GM12864 (cell line): ENCODE results near the gene ARV1.
"Not testable (repeated sequence)": the region's sequence is repeated elsewhere in the genome, so short reads cannot be mapped to it uniquely, and the experiment has no call there.

Experiments
- DNase-seq: peaks from one replicate; pipeline ENCODE4 v3.0.0-alpha.2; 2011; ENCODE audit warnings: low read depth
- H3K4me3 ChIP-seq: 2 replicates; pipeline ENCODE4 v1.5.1; 2011; ENCODE audit warnings: mild to moderate bottlenecking, low read depth, low read length, control low read depth
- TF ChIP-seq, protein P1 (sequence below): IDR thresholded peaks from 2 replicates; pipeline ENCODE4 v1.5.1; 2011; ENCODE audit warnings: low read depth, mild to moderate bottlenecking, moderate library complexity, low read length, control low read depth, inconsistent platforms; ENCODE audit errors: missing control alignments

The ARV1 gene

DNA sequence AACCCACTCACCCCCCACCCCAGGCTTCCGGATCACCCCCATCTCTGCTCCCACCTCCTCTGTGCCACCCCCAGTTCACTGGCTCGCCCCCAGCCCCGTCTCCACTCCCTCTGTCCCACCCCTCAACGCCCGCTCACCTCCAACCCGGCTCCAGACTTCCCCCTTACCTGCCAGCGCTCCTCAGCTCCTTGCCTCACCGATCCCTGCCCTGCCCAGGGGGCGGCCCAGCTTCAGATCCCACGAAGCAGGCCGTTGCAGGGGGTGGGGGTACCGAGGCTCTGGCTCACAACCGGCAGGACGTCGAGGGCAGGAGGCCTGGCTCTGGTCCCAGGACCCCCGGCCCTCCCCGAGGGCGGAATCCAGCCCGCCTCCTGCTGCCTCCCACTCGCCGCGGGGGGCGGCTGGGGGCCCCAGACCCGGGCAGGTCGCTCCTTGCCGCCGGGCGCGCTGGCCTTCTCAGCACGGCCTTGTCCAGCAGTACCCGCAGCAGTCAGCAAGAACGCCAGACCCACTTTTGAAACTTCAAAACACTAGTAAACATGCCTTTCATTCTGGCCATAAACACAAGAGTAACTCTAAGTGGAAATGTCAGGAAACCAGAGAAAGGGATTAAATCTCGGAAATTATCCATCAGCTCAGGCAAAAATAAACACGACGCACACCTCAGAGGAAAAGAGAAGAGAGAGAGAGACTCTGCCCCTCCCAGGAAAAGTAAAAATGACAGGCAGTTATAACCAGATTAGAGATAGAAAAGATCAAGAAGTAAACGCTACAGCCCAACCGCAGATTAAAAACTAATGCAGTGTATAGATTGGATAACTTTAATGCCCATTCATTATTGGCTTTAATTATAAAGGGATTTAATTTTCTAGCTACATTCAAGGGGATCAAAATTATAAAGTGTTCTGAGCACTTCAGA, 62.2 kb downstream of the ARV1 start:
- TF ChIP-seq, protein P1, sequence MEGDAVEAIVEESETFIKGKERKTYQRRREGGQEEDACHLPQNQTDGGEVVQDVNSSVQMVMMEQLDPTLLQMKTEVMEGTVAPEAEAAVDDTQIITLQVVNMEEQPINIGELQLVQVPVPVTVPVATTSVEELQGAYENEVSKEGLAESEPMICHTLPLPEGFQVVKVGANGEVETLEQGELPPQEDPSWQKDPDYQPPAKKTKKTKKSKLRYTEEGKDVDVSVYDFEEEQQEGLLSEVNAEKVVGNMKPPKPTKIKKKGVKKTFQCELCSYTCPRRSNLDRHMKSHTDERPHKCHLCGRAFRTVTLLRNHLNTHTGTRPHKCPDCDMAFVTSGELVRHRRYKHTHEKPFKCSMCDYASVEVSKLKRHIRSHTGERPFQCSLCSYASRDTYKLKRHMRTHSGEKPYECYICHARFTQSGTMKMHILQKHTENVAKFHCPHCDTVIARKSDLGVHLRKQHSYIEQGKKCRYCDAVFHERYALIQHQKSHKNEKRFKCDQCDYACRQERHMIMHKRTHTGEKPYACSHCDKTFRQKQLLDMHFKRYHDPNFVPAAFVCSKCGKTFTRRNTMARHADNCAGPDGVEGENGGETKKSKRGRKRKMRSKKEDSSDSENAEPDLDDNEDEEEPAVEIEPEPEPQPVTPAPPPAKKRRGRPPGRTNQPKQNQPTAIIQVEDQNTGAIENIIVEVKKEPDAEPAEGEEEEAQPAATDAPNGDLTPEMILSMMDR, result no peak
- H3K4me3 ChIP-seq, result no peak overlapping the region
- no peak for DNase-seq

DNA sequence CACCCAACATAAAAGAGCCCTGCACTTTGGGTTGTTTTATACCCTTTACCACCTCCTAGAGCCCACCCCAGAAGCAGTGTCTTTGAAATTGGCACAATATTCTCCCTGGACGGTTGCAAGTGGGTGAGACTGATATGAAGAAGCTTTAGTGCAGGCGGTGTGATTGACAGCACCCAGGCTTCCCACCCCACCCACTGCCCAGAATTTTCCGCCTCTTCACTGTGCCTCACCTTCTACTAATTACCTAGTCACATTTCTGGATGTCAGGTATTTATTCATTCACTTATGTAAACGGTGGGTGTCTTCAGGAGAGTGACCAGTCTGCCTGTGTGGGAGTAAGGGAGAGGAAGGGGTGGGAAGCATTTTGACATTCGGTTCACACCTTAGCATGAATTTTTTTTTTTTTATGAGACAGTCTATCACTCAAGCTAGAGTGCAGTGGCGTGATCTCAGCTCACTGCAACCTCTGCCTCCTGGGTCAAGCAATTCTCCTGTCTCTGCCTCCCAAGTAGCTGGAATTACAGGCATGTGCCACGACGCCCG, 62.9 kb downstream of the ARV1 start:
- no peak overlapping the region for H3K4me3 ChIP-seq
- TF ChIP-seq, protein P1, result no peak
- DNase-seq, result no peak

DNA sequence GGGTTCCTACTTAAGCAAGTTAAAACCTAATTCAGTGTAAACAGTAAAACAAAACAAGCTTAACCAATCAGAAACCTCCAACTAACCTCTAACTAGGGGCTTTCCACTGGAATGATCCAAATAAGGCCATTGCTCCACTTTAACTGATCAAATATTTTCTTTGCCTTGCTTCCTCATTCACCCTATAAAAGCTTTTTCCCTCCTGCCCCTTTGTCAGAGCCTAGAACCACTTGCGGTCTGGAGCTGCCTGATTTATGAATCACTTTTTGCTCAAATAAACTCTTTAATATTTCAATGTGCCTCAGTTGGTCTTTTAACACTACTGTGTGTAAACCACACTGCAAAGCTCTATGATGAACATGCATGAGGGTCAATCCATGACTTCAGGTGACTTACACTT, 65.7 kb downstream of the ARV1 start:
- TF ChIP-seq, protein P1, result no peak
- no peak overlapping the region for H3K4me3 ChIP-seq
- no peak for DNase-seq

DNA sequence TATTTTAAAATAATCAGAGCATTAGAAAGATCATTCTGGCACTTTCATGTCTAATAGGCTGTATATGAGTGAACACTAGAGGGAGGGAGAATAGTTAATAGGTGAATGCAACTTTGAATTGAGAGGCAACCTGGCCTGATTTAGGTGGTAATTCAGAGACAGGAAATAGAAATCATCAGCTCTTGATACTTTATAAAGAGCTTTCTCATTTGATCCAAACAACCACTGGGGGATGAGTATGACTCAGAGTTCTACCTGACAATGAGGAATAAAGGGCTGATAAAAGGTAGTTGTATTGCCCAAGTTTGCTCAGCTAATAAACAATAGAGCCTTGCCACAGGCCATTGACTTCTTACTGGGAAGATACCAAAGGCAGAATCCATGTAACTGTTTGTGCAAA, 66.4 kb downstream of the ARV1 start:
- no peak for DNase-seq
- TF ChIP-seq, protein P1, result no peak
- no peak overlapping the region for H3K4me3 ChIP-seq

DNA sequence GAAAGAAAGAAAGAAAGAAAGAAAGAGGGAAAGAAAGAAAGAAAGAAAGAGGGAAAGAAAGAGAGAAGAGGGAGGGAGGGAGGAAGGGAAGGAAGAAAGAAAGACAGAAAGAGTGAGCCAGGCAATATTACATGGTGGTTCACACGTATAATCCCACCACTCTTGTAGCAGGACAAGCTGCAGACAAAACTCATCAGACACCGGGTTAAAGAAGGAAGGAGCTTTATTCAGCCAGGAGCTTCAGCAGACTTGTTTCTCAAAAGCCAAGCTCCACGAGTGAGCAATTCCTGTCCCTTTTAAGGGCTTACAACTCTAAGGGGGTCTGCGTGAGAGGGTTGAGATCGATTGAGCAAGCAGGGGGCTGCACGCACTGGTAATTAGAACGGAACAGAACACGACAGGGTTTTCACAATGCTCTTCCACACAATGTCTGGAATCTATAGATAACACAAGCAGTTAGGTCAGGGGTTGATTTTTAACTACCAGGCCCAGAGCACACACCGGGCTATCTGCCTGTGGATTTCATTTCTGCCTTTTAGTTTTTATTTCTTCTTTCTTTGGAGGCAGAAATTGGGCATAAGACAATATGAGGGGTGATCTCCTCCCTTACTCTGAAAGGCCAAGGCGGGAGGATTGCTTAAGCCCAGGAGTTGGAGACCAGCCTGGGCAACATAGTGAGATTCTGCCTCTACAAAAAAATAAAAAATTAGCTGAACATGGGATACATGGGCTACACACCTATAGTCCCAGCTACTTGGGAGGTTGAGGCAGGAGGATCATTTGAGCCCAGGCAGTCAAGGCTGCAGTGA, 67.2 kb downstream of the ARV1 start:
- DNase-seq, H3K4me3 ChIP-seq: not testable (repeated sequence)

DNA sequence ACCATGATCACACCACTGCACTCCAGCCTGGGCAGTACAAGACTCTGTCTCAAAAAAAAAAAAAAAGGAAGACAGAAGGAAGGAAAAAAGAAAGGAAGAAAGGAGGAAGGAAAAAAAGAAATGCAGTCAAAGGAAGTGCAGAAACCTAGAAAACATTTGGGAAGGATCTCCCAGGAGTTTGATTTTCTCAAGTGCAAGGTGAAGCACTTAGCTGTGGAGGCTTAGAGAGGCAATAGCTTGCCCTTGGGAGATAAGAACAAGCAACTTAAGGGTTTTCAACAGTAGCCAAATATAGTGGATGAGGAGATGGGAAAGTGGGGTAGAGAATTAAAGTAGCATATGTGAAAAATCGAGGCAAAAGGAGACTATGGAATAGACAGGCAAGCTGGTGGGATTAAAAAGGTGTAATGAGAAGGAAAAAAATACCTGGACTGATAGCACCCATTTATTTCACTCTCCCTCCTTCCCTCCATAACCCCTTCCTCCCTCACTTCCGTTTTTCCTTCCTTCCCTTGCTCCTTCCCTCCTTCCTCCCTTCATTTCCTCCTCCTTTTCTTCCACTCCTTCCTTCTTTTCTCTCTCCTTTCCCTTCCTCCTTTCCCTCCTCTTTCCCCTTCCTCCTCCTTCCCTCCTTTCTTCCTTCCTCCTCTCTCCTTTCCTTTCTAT, 68.0 kb downstream of the ARV1 start:
- no peak overlapping the region for H3K4me3 ChIP-seq
- TF ChIP-seq, protein P1, result no peak
- no peak for DNase-seq

DNA sequence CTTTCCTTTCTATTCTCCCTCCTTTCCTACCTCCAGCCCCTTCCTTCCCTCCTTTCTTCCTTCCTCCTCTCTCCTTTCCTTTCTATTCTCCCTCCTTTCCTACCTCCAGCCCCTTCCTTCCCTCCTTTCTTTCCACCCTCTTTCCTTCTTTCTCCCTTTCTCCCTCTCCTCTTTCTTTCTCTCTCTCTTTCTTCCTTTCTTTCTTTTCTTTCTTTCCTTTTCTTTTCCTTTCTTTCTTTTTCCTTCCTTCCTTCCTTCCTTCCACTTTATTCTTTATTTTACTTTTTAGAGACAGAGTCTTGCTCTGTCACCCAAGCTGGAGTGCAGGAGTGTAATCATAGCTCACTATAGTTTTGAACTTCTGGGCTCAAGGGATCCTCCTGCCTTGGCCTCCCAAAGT, 68.6 kb downstream of the ARV1 start:
- not testable (repeated sequence) for DNase-seq, H3K4me3 ChIP-seq

DNA sequence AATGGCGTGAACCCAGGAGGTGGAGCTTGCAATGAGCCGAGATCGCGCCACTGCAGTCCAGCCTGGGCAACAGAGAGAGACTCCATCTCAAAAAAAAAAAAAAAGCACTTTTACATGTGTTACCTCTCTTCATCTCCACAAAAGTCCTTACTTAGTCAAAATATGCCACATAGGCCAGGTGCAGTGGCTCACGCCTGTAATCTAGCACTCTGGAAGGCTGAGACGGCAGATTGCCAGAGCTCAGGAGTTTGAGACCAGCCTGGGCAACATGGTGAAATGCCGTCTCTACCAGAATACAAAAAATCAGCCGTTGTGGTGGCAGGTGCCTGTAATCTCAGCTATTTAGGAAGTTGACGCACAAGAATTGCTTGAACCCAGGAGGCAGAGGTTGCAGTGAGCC, 69.5 kb downstream of the ARV1 start:
- not testable (repeated sequence) for DNase-seq, H3K4me3 ChIP-seq
